A172 (cell line): Measurements from ENCODE around the gene RASAL3. TPM values are rescaled to one million over a fixed set of nuclear protein-coding genes. Genes with fewer than 3 reads are reported as not detected.
"Not testable (repeated sequence)": the region's sequence is repeated elsewhere in the genome, so short reads cannot be mapped to it uniquely, and the experiment has no call there.

Experiments used
- DNase-seq: peaks from one replicate; pipeline ENCODE4 v3.0.0-alpha.2; 2015; ENCODE audit warnings: low spot score
- total RNA-seq: library from RNA; depleted of rRNA; stranded (reverse); fragments of >200 nt; shearing (Covaris generic); gene quantifications from 2 replicates; pipeline ENCODE4 v1.2.3, GENCODE V29; 2014; rRNA removed

The RASAL3 gene
- not detected in 2 replicates for total RNA-seq

GRCh38 chr19:15464394-15465385 lies at the start of gene RASAL3:
RASAL3 (minus strand) TSS chr19:15464544; CDS start chr19:15464358, 186 bp downstream.
- no peak for DNase-seq

DNA sequence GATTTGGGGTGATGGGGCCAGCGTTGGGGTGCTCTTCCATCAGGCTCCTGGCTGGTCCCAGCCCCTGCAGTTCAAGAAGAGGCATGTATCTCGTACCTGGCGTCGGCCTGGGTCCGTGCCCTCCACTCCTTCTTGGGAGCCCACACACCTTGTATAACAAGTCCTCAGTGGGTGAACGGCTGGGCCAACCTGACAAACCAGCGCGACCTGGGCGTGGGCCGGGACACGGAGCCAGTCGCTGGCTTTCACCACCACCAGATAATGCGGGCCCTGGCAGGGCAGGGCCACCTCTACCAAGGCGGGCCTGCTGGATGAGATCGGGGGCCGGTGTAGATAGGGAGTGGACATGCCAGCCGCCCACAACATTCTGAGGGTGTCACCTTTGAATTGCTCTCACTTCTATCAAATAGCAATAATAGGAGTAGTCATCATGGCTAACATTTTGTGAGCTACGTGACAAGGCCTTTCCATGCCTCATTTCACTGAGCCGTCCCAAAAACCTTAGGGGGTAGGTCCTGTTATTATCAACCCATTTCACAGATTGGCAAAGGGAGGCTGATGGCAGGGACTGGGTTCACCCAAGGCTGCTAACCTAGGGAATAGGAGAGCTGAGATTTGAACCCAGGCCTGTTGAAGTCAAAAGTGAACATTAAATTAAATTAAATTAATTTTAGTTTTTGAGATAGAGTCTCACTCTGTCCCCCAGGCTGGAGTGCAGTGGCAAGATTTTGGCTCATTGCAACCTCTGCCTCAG lies 47.5 kb upstream of the RASAL3 start:
- no peak for DNase-seq

GRCh38 chr19:15508035-15508710 lies 43.8 kb upstream of the RASAL3 start, which contains the start of gene CYP4F22:
CYP4F22 (plus strand) TSS chr19:15508525; CDS start chr19:15525337, 16,812 bp downstream.
- DNase-seq, result no peak

GRCh38 chr19:15507068-15508034 lies 43.0 kb upstream of the RASAL3 start:
- no peak for DNase-seq

DNA sequence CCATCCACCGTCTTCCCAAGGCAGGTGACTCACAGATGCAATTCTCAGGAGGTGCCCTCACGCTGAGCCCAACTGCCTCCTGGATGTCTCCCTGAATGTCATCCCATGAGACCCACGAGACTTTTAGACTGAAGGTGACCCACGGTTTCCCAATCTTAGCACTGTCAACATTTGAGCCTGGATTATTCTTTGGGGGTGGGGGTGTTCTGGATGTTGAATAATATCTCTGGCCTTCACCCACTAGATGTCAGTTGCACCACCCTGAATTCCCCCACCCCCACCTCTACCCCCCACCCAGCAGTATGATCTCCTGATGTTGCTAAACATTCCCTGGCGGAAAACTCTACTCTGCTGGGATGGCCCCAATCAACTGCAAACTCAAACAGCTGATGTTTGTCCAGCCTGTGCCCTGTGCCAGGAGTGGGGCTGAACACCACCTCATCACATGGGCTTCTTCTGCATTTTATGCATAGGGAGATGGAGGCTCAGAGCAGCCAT lies 41.8 kb upstream of the RASAL3 start:
- no peak for DNase-seq

DNA sequence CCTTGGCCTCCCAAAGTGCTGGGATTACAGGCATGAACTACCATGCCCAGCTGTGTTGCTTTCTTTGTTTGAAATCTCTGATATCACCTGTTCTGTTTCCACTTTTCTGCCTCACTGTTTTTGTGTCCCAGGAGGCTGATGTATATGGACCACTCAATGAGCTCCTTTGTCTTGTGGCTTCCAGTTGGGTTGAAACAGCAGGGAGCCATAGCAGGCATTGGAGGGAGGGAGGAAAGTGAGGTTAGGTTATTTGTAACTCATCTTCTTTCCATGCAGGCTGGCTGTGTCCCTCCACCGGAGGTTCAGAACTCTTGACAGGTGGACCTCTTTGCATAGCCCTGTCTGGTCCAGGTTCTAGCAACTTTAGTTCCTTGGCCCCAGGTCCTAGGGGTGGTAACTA lies 37.9 kb upstream of the RASAL3 start:
- DNase-seq, result no peak

GRCh38 chr19:15501596-15501995 lies 37.3 kb upstream of the RASAL3 start:
- no peak for DNase-seq

GRCh38 chr19:15498910-15499309 lies 34.6 kb upstream of the RASAL3 start:
- peak; percentile 19 for DNase-seq

- DNase-seq, result no peak
These were observed 34.0 kb upstream of the RASAL3 start for GRCh38 chr19:15498156-15498858.

GRCh38 chr19:15495151-15495550 lies 30.8 kb upstream of the RASAL3 start:
- DNase-seq, result no peak

GRCh38 chr19:15488489-15489226 lies 24.3 kb upstream of the RASAL3 start:
- DNase-seq, result no peak

- DNase-seq, result no peak
These were observed 22.7 kb upstream of the RASAL3 start for GRCh38 chr19:15487038-15487437.

DNA sequence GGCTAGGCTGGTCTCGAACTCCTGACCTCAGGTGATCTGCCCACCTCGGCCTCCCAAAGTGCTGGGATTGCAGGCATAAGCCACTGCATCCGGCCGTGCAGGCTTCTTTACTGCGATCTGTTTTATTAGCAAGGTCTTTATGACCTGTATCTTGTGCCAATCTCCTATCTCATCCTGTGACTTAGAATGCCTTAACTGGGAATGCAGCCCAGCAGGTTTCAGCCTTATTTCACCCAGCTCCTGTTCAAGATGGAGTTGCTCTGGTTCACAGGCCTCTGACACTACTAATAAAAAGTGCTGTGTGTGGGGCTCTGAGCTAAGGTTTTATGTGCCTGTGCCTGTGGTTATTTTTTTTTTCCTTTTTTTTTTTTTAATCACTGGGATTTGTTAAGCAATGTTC lies 21.4 kb upstream of the RASAL3 start:
- DNase-seq, result not testable (repeated sequence)

GRCh38 chr19:15480996-15481395 lies 16.7 kb upstream of the RASAL3 start:
- not testable (repeated sequence) for DNase-seq

DNA sequence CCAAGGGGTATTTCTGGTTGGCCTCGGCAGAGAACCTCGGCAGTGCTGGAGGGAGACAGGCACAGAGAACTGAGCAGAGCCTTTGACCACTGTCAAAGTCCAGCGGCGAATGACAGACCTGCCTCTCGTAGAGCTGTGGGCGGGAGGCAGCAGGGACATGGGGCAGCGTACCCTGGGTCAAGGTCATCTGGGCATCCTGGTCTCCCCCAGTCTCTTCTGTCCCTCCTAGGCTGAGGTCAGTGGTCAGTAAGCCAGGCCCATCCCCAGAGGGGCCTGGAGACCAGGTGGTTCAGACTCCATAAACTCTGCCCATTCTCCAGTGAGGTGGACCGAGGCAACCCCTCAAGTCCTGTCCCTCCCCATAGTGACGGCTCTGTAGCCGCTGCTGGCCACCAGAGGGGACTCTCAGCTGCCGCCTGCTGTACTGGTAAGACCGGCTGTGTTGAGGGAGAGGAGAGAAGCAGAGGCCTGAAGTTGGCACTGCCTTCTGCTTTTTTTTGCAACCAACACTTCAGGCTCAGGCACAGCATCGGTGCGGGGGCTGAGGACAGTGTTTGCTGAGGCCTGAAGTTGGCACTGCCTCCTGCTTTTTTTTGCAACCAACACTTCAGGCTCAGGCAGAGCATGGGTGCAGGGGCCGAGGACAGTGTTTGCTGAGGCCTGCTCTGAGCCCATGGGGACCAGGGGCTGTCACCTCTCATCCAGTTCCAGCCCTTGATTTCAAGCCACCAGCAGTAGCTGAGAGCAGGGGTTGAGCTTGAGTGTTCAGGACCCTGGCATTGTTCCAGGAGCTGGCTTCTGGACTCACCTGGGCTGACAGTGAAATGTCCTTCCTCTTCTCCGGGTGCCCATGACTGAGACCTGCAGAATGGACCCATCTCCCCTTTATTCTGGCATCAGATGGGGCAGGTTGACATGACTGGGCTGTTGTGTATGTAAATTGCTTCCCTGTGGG lies 15.3 kb upstream of the RASAL3 start, which contains the start of gene PGLYRP2:
Gene PGLYRP2, minus strand, starts transcription at position 111 of the 955 bp plus-strand sequence. CDS start 130 bp downstream, outside the sequence.
- no peak for DNase-seq

DNA sequence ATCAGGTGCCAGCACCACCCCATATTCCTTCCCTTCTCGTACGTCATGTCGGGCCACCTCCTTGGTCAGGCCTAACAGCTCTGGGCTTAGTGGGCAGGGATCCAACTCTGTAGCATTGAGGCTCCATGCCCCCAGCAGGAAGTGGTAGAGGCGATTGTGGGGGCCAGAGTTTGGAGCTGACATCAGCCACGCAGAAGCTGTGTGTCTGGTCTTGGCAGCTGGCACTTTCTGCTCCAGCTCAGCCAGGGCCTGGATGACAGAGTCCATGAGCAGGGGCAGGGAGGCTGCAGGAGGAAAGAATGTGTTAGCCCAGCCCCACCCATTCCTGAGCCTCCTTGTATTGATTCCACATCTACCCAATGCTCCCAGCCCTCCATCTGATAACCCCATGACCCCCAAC lies 12.0 kb upstream of the RASAL3 start:
- no peak for DNase-seq

DNA sequence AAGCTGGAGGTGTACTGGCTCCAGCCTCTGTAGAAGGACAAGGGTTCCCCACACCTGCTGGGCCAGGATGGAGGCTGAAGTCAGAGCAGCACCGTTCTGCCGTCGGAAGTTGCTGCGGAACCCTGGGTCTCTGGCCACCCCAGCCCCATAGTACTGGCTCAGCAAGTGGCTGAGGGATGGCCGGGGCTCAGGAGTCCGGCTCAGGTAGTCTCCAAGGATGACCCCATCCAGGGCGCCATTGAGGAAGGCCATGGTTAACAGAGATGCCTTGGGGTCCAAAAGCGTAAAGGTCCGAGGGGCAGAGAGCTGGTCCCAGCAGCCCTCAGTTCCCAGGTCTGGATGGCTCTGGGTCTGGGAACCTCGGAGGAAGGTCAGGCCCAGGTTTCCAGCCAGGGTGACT lies 11.3 kb upstream of the RASAL3 start:
- DNase-seq, result no peak

DNA sequence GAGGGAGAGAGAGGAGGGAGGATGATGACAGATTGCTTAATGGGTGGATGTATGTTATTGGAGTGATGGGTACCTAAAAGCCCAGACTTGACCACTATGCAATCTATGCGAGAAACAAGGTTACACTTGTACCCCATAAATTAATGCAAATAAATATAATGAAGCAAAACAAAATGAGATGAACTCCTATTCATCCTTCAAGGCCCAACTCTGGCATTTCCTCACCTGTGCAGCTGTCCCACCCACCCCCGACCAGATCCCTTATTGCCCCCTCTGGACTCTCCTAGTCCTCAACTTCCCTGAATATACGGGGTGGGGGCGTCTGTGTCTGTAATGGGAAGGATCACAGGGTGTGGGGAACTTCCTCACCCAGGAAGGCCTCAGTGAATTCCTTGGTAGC lies 10.8 kb upstream of the RASAL3 start:
- DNase-seq, result no peak
